Embryonic facial prominence (tissue), 1 donor: ENCODE measurements around the gene MTMR1.

Source experiments
- DNase-seq: peaks from one replicate; pipeline ENCODE4 v3.0.0-alpha.2; 2016; ENCODE audit errors: extremely low spot score

Gene MTMR1

GRCh38 chrX:150779385-150779784 lies 86.2 kb downstream of the MTMR1 start:
- no peak for DNase-seq

GRCh38 chrX:150781677-150782076 lies 88.5 kb downstream of the MTMR1 start:
- DNase-seq: no peak

- no peak for DNase-seq
These were observed 96.8 kb downstream of the MTMR1 start for GRCh38 chrX:150790021-150790420.

- DNase-seq: no peak
These were observed 99.8 kb downstream of the MTMR1 start for GRCh38 chrX:150792949-150793527.

- no peak for DNase-seq
These were observed 112.5 kb downstream of the MTMR1 start for GRCh38 chrX:150805736-150806135.

GRCh38 chrX:150806827-150807226 lies 113.6 kb downstream of the MTMR1 start:
- DNase-seq: no peak

GRCh38 chrX:150813922-150814321 lies 120.7 kb downstream of the MTMR1 start:
- no peak for DNase-seq
